Gastroesophageal sphincter (tissue), 4 donors: Measurements from ENCODE around the gene PRSS16. TPM values are rescaled to one million over a fixed set of nuclear protein-coding genes. Genes with fewer than 3 reads are reported as not detected.

Experiments used
- ATAC-seq: fragments of 150-250 bp; one replicate; pipeline ENCODE4 v1.9.1; 2016; ENCODE audit warnings: mild to moderate bottlenecking, moderate library complexity
- H3K27ac ChIP-seq, 4 donors: fragments of 200-600 bp; sonication (generic) in 3 of 4; 1 replicate in 3 of 4; 2 replicates in 1 of 4; pipeline ENCODE4 v1.5.1; 2016 to 2019
- H3K27me3 ChIP-seq: fragments of 200-600 bp; sonication (generic); one replicate; pipeline ENCODE4 v1.5.1; 2019
- H3K36me3 ChIP-seq, 2 donors: fragments of 200-600 bp; sonication (generic); one replicate each; pipeline ENCODE4 v1.5.1; 2019; ENCODE audit warnings: control low read depth in 1 of 2
- H3K4me1 ChIP-seq, 3 donors: fragments of 200-600 bp; sonication (generic); 1 replicate in 2 of 3; 2 replicates in 1 of 3; pipeline ENCODE4 v1.5.1; 2016 to 2019; ENCODE audit warnings: control low read depth in 2 of 3
- H3K4me3 ChIP-seq, 2 donors: fragments of 200-600 bp; sonication (generic); one replicate each; pipeline ENCODE4 v1.5.1; 2019; ENCODE audit warnings: mild to moderate bottlenecking in 1 of 2, moderate library complexity in 1 of 2
- H3K9me3 ChIP-seq, 3 donors: fragments of 200-600 bp; sonication (generic); one replicate each; pipeline ENCODE4 v1.5.1; 2017 to 2019; ENCODE audit warnings: control low read depth in 2 of 3
- EP300 ChIP-seq: sonication (generic); formaldehyde crosslinking; IDR thresholded peaks from one replicate; pipeline ENCODE4 v1.6.1; 2017; ENCODE audit warnings: antibody characterized with exemption, mild to moderate bottlenecking
- POLR2A ChIP-seq, 2 donors: fragments of 450-650 bp; IDR thresholded peaks; one replicate each; pipeline ENCODE4 v1.6.1; 2017; ENCODE audit warnings: antibody characterized with exemption in 2 of 2, mild to moderate bottlenecking in 2 of 2, moderate library complexity in 1 of 2
- POLR2AphosphoS5 ChIP-seq: sonication (generic); formaldehyde crosslinking; IDR thresholded peaks from one replicate; pipeline ENCODE4 v1.6.1; 2017; ENCODE audit warnings: antibody characterized with exemption
- WGBS, 2 donors: methylation state at CpG; one replicate each; pipeline ENCODE4 v1.1.5; 2018; ENCODE audit warnings: low coverage in 1 of 2; 5-methylcytosine and 5-hydroxymethylcytosine counted together
- total RNA-seq, 4 donors: library from RNA; depleted of rRNA; stranded (reverse); fragments of >200 nt; gene quantifications; one replicate each; pipeline ENCODE4 v1.1.0, GENCODE V29; 2016
- TF ChIP-seq, protein P1 (sequence below), 4 experiments: fragments of 200-600 bp in 2 of 4; fragments of 450-650 bp in 2 of 4; sonication (generic) in 1 of 4; IDR thresholded peaks; one replicate each; pipeline ENCODE4 v1.5.1; 2017 to 2019; ENCODE audit warnings: antibody characterized with exemption in 4 of 4, mild to moderate bottlenecking in 2 of 4, moderate library complexity in 2 of 4

Gene PRSS16
- total RNA-seq, 4 donors from 2014 or later: 2.3 TPM; not detected in 3

GRCh38 chr6:27267857-27268434 is 20.4 kb downstream of the PRSS16 start:
- TF ChIP-seq POLR2AphosphoS5 (no peak), POLR2A (IDR thresholded peaks at IDR 0.05) (no peak), EP300 (no peak)
- TF ChIP-seq, protein P1, sequence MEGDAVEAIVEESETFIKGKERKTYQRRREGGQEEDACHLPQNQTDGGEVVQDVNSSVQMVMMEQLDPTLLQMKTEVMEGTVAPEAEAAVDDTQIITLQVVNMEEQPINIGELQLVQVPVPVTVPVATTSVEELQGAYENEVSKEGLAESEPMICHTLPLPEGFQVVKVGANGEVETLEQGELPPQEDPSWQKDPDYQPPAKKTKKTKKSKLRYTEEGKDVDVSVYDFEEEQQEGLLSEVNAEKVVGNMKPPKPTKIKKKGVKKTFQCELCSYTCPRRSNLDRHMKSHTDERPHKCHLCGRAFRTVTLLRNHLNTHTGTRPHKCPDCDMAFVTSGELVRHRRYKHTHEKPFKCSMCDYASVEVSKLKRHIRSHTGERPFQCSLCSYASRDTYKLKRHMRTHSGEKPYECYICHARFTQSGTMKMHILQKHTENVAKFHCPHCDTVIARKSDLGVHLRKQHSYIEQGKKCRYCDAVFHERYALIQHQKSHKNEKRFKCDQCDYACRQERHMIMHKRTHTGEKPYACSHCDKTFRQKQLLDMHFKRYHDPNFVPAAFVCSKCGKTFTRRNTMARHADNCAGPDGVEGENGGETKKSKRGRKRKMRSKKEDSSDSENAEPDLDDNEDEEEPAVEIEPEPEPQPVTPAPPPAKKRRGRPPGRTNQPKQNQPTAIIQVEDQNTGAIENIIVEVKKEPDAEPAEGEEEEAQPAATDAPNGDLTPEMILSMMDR (IDR thresholded peaks at IDR 0.05): no peak
- Histone ChIP-seq H3K27me3 (peaks cover 82% of the 10 kb centered on the region), H3K4me1 (no peaks in the 10 kb centered on the region), H3K4me3 (no peak overlapping the region), H3K27ac (no peak overlapping the region), H3K9me3 (no peaks in the 10 kb centered on the region), H3K36me3 (no peaks in the 10 kb centered on the region)
- 8 to 9% methylated on average over 14 to 21 of the region's 22 CpGs for WGBS, 2 donors
- ATAC-seq: no peak

GRCh38 chr6:27268803-27269202 is 21.3 kb downstream of the PRSS16 start:
- Histone ChIP-seq H3K27me3 (peaks cover 82% of the 10 kb centered on the region), H3K36me3 (no peaks in the 10 kb centered on the region), H3K9me3 (no peaks in the 10 kb centered on the region), H3K27ac (no peak overlapping the region), H3K4me1 (no peaks in the 10 kb centered on the region), H3K4me3 (no peak overlapping the region)
- WGBS, 2 donors: 33 to 83% methylated on average over 1 to 12 of the region's 14 CpGs
- no peak for TF ChIP-seq POLR2A (IDR thresholded peaks at IDR 0.05)
- no peak for TF ChIP-seq POLR2AphosphoS5
- TF ChIP-seq, protein P1 (IDR thresholded peaks at IDR 0.05): no peak
- TF ChIP-seq EP300: no peak
- ATAC-seq: no peak

- peaks cover 86% of the 10 kb centered on the region for H3K27me3 ChIP-seq
- TF ChIP-seq POLR2AphosphoS5: no peak
- TF ChIP-seq EP300: no peak
- TF ChIP-seq, protein P1 (IDR thresholded peaks at IDR 0.05): no peak
- no peak for TF ChIP-seq POLR2A (IDR thresholded peaks at IDR 0.05)
Observed at GRCh38 chr6:27273783-27274182, 26.3 kb downstream of the PRSS16 start.

DNA sequence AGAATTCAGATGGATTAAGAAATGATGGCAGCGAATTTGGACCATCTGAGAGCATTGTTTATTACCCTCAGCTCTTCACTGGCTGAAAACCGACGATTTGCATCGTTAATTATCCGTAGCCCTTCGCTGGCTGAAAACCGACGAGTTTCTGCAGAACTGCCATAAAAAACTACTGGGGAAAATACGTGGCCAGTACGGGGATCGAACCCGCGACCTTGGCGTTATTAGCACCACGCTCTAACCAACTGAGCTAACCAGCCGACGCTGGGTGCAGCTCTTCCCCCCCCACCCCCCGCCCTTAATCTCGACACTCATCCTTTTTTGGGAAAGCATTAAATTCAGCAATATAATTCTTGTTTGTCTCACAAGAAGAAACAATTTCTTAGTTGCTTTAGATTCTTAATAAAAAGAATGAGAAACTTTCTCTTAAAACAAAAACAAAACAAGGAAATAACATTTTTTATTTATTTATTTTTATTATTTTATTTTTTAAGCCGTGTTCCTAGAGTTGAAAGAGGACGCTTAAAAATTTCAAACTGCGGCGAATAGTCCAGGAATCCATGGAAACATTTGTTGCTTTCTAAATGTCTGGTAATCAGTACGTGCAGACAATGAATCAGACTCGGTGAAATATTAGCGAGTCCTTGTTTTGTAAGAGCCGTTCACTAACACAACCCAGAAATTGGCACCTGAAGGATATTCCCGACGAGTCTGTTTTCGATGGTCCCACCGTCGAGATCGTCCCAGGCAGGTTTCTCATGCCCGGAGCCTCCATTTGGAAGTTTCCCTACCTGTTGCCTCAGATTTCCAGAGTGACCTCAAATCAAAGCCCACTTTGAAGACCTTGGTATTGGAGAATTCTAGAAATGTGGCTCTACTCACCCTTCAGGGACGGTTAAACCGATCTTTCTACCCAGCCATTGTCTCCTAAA is 27.8 kb downstream of the PRSS16 start:
- H3K36me3 ChIP-seq: no peaks in the 10 kb centered on the region
- H3K27me3 ChIP-seq: peaks cover 86% of the 10 kb centered on the region
- WGBS, 2 donors: 13 to 16% methylated on average over 28 to 36 of the region's 36 CpGs
- peaks cover 0 to 27% (median 0%) of the 10 kb centered on the region in 3 donors for H3K9me3 ChIP-seq
- TF ChIP-seq POLR2AphosphoS5: no peak
- TF ChIP-seq EP300: no peak
- TF ChIP-seq, protein P1 (IDR thresholded peaks at IDR 0.05): no peak
- no peak for TF ChIP-seq POLR2A (IDR thresholded peaks at IDR 0.05)
- H3K4me1 ChIP-seq: no peaks in the 10 kb centered on the region
- no peak overlapping the region for H3K27ac ChIP-seq
- H3K4me3 ChIP-seq: no peak overlapping the region
- no peak for ATAC-seq

More at GRCh38 chr6:27273783-27274182, 26.3 kb downstream of the PRSS16 start:
- Histone ChIP-seq H3K36me3 (no peaks in the 10 kb centered on the region), H3K9me3 (peaks cover 0 to 20% (median 0%) of the 10 kb centered on the region in 3 donors), H3K4me3 (no peak overlapping the region), H3K4me1 (no peaks in the 10 kb centered on the region), H3K27ac (no peak overlapping the region)
- 55 to 62% methylated on average over 8 to 11 of the region's 11 CpGs for WGBS, 2 donors
- ATAC-seq: no peak
